GM12872 (cell line): Measurements from ENCODE around the gene PABPC1L.

Experiments
- CTCF ChIP-seq: IDR thresholded peaks from 3 replicates; pipeline ENCODE4 v1.5.1; 2011; ENCODE audit warnings: low read depth, mild to moderate bottlenecking, low read length, moderate library complexity; ENCODE audit not compliant: insufficient read depth

PABPC1L gene

GRCh38 chr20:44965651-44966029 is 55.8 kb downstream of the PABPC1L start:
- TF ChIP-seq CTCF = no peak

GRCh38 chr20:44966030-44966961 is 56.4 kb downstream of the PABPC1L start, which contains the start of gene STK4:
STK4 (plus strand) TSS chr20:44966512; CDS start chr20:44966569, 57 bp downstream.
- TF ChIP-seq CTCF = peak; percentile 65

- 0 out of 3 replicates have a peak, but pooled peaks have one; percentile 5 for TF ChIP-seq CTCF
These were observed 57.4 kb downstream of the PABPC1L start for GRCh38 chr20:44967207-44967807.

GRCh38 chr20:44969300-44969894 is 59.5 kb downstream of the PABPC1L start:
- TF ChIP-seq CTCF = no peak

- TF ChIP-seq CTCF = no peak
These were observed 60.4 kb downstream of the PABPC1L start for GRCh38 chr20:44970243-44970757.

- no peak for TF ChIP-seq CTCF
These were observed 63.2 kb downstream of the PABPC1L start for GRCh38 chr20:44973053-44973452.

- TF ChIP-seq CTCF = no peak
These were observed 66.8 kb downstream of the PABPC1L start for GRCh38 chr20:44976698-44977097.
